IMR-90 (cell line): Measurements from ENCODE around the gene ARHGEF10L. TPM values are rescaled to one million over a fixed set of nuclear protein-coding genes. Genes with fewer than 3 reads are reported as not detected.
A peak's percentile ranks its signal among the peaks of the same experiment; 100 is the strongest.

Experiments
- ATAC-seq: fragments of 200-7000 bp; cut with Tn5 transposase; 2 replicates; pipeline ENCODE4 v1.9.1; 2020; ENCODE audit warnings: low read depth, mild to moderate bottlenecking, moderate library complexity
- BruUV-seq: library from RNA; stranded (reverse); fragments of 400-500 nt; replicated peaks from 2 replicates; lab custom pipeline; 2021; lab: Mats Ljungman, UMichigan
- CTCF ChIA-PET: fragments of 300-600 bp; formaldehyde crosslinking; extraction: SDS; loops from one replicate; lab custom pipeline; 2021; ENCODE audit warnings: antibody characterized with exemption; lab: Yijun Ruan, JAX
- POLR2A ChIA-PET: fragments of 300-600 bp; sonication (Branson Sonifier 250); formaldehyde crosslinking; loops from one replicate; lab custom pipeline; 2022; ENCODE audit warnings: antibody characterized with exemption; ENCODE audit not compliant: unreplicated experiment; lab: Charles Lee
- DNase-seq: peaks from one replicate; pipeline ENCODE4 v3.0.0; 2013
- H2AFZ ChIP-seq: replicated peaks from 2 replicates; pipeline ENCODE3; 2013; ENCODE audit warnings: low read length, mild to moderate bottlenecking; ENCODE audit not compliant: poor library complexity
- H2AK5ac ChIP-seq: 2 replicates; pipeline ENCODE4 v1.6.1; 2013; ENCODE audit warnings: low read depth, low read length, inconsistent platforms
- H2AK9ac ChIP-seq: replicated peaks from 2 replicates; pipeline ENCODE3; 2013; ENCODE audit warnings: mild to moderate bottlenecking, low read depth, low read length, moderate library complexity; ENCODE audit not compliant: poor library complexity
- H2BK120ac ChIP-seq: 2 replicates; pipeline ENCODE4 v1.6.1; 2013; ENCODE audit warnings: low read depth, low read length, inconsistent platforms
- H2BK15ac ChIP-seq: 3 replicates; pipeline ENCODE4 v1.6.1; 2013; ENCODE audit warnings: low read depth, low read length, inconsistent platforms
- H2BK20ac ChIP-seq: 2 replicates; pipeline ENCODE4 v1.6.1; 2013; ENCODE audit warnings: low read depth, mild to moderate bottlenecking, inconsistent platforms, low read length, moderate library complexity
- H2BK5ac ChIP-seq: 2 replicates; pipeline ENCODE4 v1.6.1; 2013; ENCODE audit warnings: mild to moderate bottlenecking, low read depth, low read length, inconsistent platforms; ENCODE audit not compliant: poor library complexity, severe bottlenecking
- H3K14ac ChIP-seq: replicated peaks from 2 replicates; pipeline ENCODE4 v1.6.1; 2013; ENCODE audit warnings: low read depth, low read length, inconsistent platforms
- H3K18ac ChIP-seq: 2 replicates; pipeline ENCODE4 v1.6.1; 2013; ENCODE audit warnings: low read depth, low read length, control low read depth
- H3K23ac ChIP-seq: 2 replicates; pipeline ENCODE4 v1.6.1; 2013; ENCODE audit warnings: low read depth, low read length, inconsistent platforms
- H3K27ac ChIP-seq: 2 replicates; pipeline ENCODE4 v1.5.1; 2013; ENCODE audit warnings: mild to moderate bottlenecking, control low read depth, low read length; ENCODE audit not compliant: insufficient read depth
- H3K27me3 ChIP-seq: 2 replicates; pipeline ENCODE4 v1.6.1; 2013; ENCODE audit warnings: low read length; ENCODE audit not compliant: control insufficient read depth, insufficient read depth
- H3K36me3 ChIP-seq: 2 replicates; pipeline ENCODE4 v1.6.1; 2013; ENCODE audit warnings: low read length, mixed read lengths; ENCODE audit not compliant: control insufficient read depth, insufficient read depth
- H3K4ac ChIP-seq: 2 replicates; pipeline ENCODE4 v1.6.1; 2013; ENCODE audit warnings: low read depth, low read length, inconsistent platforms
- H3K4me1 ChIP-seq: 2 replicates; pipeline ENCODE4 v1.6.1; 2013; ENCODE audit warnings: low read length, mixed read lengths; ENCODE audit not compliant: control insufficient read depth, insufficient read depth
- H3K4me2 ChIP-seq: 2 replicates; pipeline ENCODE4 v1.6.1; 2013; ENCODE audit warnings: low read depth, mild to moderate bottlenecking, control low read depth, low read length, moderate library complexity
- H3K4me3 ChIP-seq: 2 replicates; pipeline ENCODE4 v1.5.1; 2013; ENCODE audit warnings: low read depth, mild to moderate bottlenecking, control low read depth, low read length, moderate library complexity; ENCODE audit not compliant: insufficient read depth
- H3K56ac ChIP-seq: 2 replicates; pipeline ENCODE4 v1.6.1; 2013; ENCODE audit warnings: low read length, inconsistent platforms; ENCODE audit not compliant: insufficient read depth; ENCODE audit errors: extremely low read depth
- H3K79me1 ChIP-seq, 2 experiments: 2 replicates each; pipeline ENCODE4 v1.6.1; 2013; ENCODE audit warnings: low read length in 2 of 2, inconsistent platforms in 1 of 2, low read depth in 1 of 2
- H3K9ac ChIP-seq: 2 replicates; pipeline ENCODE4 v1.6.1; 2013; ENCODE audit warnings: low read depth, low read length, control low read depth
- H3K9me1 ChIP-seq: 2 replicates; pipeline ENCODE4 v1.6.1; 2013; ENCODE audit warnings: low read length, inconsistent platforms; ENCODE audit not compliant: insufficient read depth
- H3K9me3 ChIP-seq: 2 replicates; pipeline ENCODE4 v1.6.1; 2013; ENCODE audit warnings: low read length; ENCODE audit not compliant: control insufficient read depth, insufficient read depth
- H4K20me1 ChIP-seq: 2 replicates; pipeline ENCODE4 v1.6.1; 2013; ENCODE audit warnings: low read length, inconsistent platforms; ENCODE audit not compliant: insufficient read depth
- H4K5ac ChIP-seq: 2 replicates; pipeline ENCODE4 v1.6.1; 2013; ENCODE audit warnings: mild to moderate bottlenecking, low read depth, low read length, control low read depth
- H4K8ac ChIP-seq, 2 experiments: 2 replicates each; pipeline ENCODE4 v1.6.1; 2013; ENCODE audit warnings: low read depth in 2 of 2, low read length in 2 of 2, control low read depth in 1 of 2, inconsistent platforms in 1 of 2
- H4K91ac ChIP-seq: 2 replicates; pipeline ENCODE4 v1.6.1; 2013; ENCODE audit warnings: low read depth, low read length, inconsistent platforms; ENCODE audit not compliant: insufficient read depth
- BHLHE40 ChIP-seq: fragments of 150-350 bp; IDR thresholded peaks from 2 replicates; pipeline ENCODE4 v1.6.1; 2016; ENCODE audit warnings: mild to moderate bottlenecking, low read depth, low read length
- CEBPB ChIP-seq: IDR thresholded peaks from 2 replicates; pipeline ENCODE4 v1.6.1; 2012; ENCODE audit warnings: low read depth, low read length, improper control_type of control experiment
- CHD1 ChIP-seq: IDR thresholded peaks from 2 replicates; pipeline ENCODE4 v1.6.1; 2012; ENCODE audit warnings: low read depth, low read length, improper control_type of control experiment
- FOS ChIP-seq: fragments of 150-350 bp; IDR thresholded peaks from 2 replicates; pipeline ENCODE4 v1.6.1; 2016; ENCODE audit warnings: low read depth, low read length
- MAFK ChIP-seq: IDR thresholded peaks from 2 replicates; pipeline ENCODE4 v1.6.1; 2012; ENCODE audit warnings: low read depth, low read length, improper control_type of control experiment
- MAZ ChIP-seq: IDR thresholded peaks from 2 replicates; pipeline ENCODE4 v1.6.1; 2012; ENCODE audit warnings: low read depth, mild to moderate bottlenecking, low read length, improper control_type of control experiment, moderate library complexity, borderline replicate concordance
- MXI1 ChIP-seq: IDR thresholded peaks from 2 replicates; pipeline ENCODE4 v1.6.1; 2012; ENCODE audit warnings: low read depth, mild to moderate bottlenecking, low read length, moderate library complexity, borderline replicate concordance
- NFE2L2 ChIP-seq: fragments of 150-350 bp; IDR thresholded peaks from 2 replicates; pipeline ENCODE4 v1.6.1; 2016; ENCODE audit warnings: low read depth, mild to moderate bottlenecking, low read length
- POLR2A ChIP-seq: IDR thresholded peaks from 2 replicates; pipeline ENCODE4 v1.6.1; 2012; ENCODE audit warnings: mild to moderate bottlenecking, low read depth, low read length
- RAD21 ChIP-seq: IDR thresholded peaks from 2 replicates; pipeline ENCODE4 v1.6.1; 2012; ENCODE audit warnings: low read length, improper control_type of control experiment
- RCOR1 ChIP-seq: IDR thresholded peaks from 2 replicates; pipeline ENCODE4 v1.6.1; 2012; ENCODE audit warnings: mild to moderate bottlenecking, low read length, improper control_type of control experiment; ENCODE audit not compliant: insufficient replicate concordance
- RFX5 ChIP-seq: IDR thresholded peaks from 2 replicates; pipeline ENCODE4 v1.8.0; 2012; ENCODE audit warnings: low read depth, mild to moderate bottlenecking, low read length, moderate library complexity
- SMC3 ChIP-seq: fragments of 150-350 bp; IDR thresholded peaks from 2 replicates; pipeline ENCODE4 v1.6.1; 2016; ENCODE audit warnings: low read depth, mild to moderate bottlenecking, antibody characterized with exemption, low read length, moderate library complexity
- USF2 ChIP-seq: fragments of 150-350 bp; IDR thresholded peaks from 2 replicates; pipeline ENCODE4 v1.6.1; 2017; ENCODE audit warnings: mild to moderate bottlenecking, antibody characterized with exemption, low read length, low read depth
- WGBS, 2 experiments: methylation state at CpG; one replicate each; pipeline versions ENCODE4 v1.1.5 to v1.1.7; 2013; ENCODE audit warnings: missing lambda C conversion rate in 2 of 2; ENCODE audit not compliant: insufficient read length in 1 of 2; ENCODE audit errors: extremely low coverage in 2 of 2; 5-methylcytosine and 5-hydroxymethylcytosine counted together
- dilution Hi-C: fragments of 300-500 bp; cut with HindIII; formaldehyde crosslinking; loops from one replicate; pipeline ENCODE4 v1.14.3; 2018; ENCODE audit warnings: low sequenced_read_pairs; ENCODE audit not compliant: unreplicated experiment
- in situ Hi-C: fragments of 300-500 bp; cut with MboI; formaldehyde crosslinking; loops from 3 replicates; pipeline ENCODE4 v1.14.3; 2019; ENCODE audit warnings: low sequenced_read_pairs, inconsistent platforms, mixed read lengths
- intact Hi-C: fragments of 100-400 bp; cut with micrococcal nuclease; formaldehyde crosslinking; loops from 2 replicates; pipeline ENCODE4 v1.10.0; 2022
- polyA plus RNA-seq, 3 experiments: library from polyadenylated mRNA; depleted of rRNA; stranded (reverse); fragments of >200 nt; gene quantifications; 2 replicates each; pipeline ENCODE4 v1.2.3, GENCODE V29; 2012; ENCODE audit warnings: low replicate concordance in 1 of 3
- total RNA-seq: library from RNA; depleted of rRNA; stranded (reverse); fragments of >200 nt; gene quantifications from 2 replicates; pipeline ENCODE4 v1.2.3, GENCODE V29; 2012
- TF ChIP-seq, protein P1 (sequence below): fragments of 150-350 bp; IDR thresholded peaks from 2 replicates; pipeline ENCODE4 v1.6.1; 2016; ENCODE audit warnings: low read depth, mild to moderate bottlenecking, low read length, moderate library complexity, borderline replicate concordance

Gene ARHGEF10L
- total and polyA plus RNA-seq, 2 of the 4 experiments (the other 2 are of a cell fraction), result 4.8 to 12.4 TPM

GRCh38 chr1:17568014-17568900 lies 28.8 kb downstream of the ARHGEF10L start:
- no peak overlapping the region for H3K27ac ChIP-seq
- no peaks in the 10 kb centered on the region for H3K9me3 ChIP-seq
- dilution Hi-C loops, result no loop called here
- peak overlapping the region; percentile 49 to 82; a peak in 2 of 4 replicates for H4K8ac ChIP-seq
- CTCF ChIA-PET, result no interaction called here
- peak overlapping the region; percentile 54 for H3K14ac ChIP-seq
- BruUV-seq, result no TSS peak
- peaks cover 4% of the 10 kb centered on the region; the same call in 1 of the 2 replicates for H4K20me1 ChIP-seq
- H2AK9ac ChIP-seq, result peak overlapping the region; percentile 93
- H3K56ac ChIP-seq, result no peak overlapping the region
- no peaks in the 10 kb centered on the region for H3K36me3 ChIP-seq
- H3K9me1 ChIP-seq, result peaks cover 27% of the 10 kb centered on the region
- peak overlapping the region; percentile 69; the same call in 2 of the 3 replicates for H2BK15ac ChIP-seq
- no peak overlapping the region for H3K4me2 ChIP-seq
- H2BK5ac ChIP-seq, result no peak overlapping the region
- peaks cover 40 to 68% of the 10 kb centered on the region in 2 experiments for H3K79me1 ChIP-seq
- H4K5ac ChIP-seq, result no peak overlapping the region
- no peaks in the 10 kb centered on the region for H3K27me3 ChIP-seq
- 94% methylated on average over 5 of the region's 11 CpGs; no CpG with 5 or more reads in 1 of the 2 experiments for WGBS, 2 experiments
- H4K91ac ChIP-seq, result peak overlapping the region; percentile 88
- peak overlapping the region; percentile 93 for H2AK5ac ChIP-seq
- no peak overlapping the region for H3K9ac ChIP-seq
- POLR2A ChIA-PET, result no interaction called here
- H2AFZ ChIP-seq, result peak overlapping the region; percentile 64
- H2BK120ac ChIP-seq, result peak overlapping the region; percentile 84
- no peak overlapping the region for H3K18ac ChIP-seq
- in situ Hi-C loops, result no loop called here
- intact Hi-C loops, result no loop called here
- peak overlapping the region; percentile 31; the same call in 1 of the 2 replicates for H3K23ac ChIP-seq
- H3K4me1 ChIP-seq, result peaks cover 16% of the 10 kb centered on the region
- DNase-seq, result no peak
- no peak overlapping the region for H3K4me3 ChIP-seq
- ATAC-seq, result no peak
- H2BK20ac ChIP-seq, result peak overlapping the region; percentile 54; the same call in 1 of the 2 replicates
- peak overlapping the region; percentile 87 for H3K4ac ChIP-seq
- TF ChIP-seq BHLHE40 (no peak), POLR2A (no peak), CHD1 (no peak), RCOR1 (no peak), RAD21 (no peak), MAFK (no peak), SMC3 (no peak), CEBPB (no peak), FOS (no peak), RFX5 (no peak), NFE2L2 (no peak), MAZ (no peak), USF2 (no peak), MXI1 (no peak)
- TF ChIP-seq, protein P1, sequence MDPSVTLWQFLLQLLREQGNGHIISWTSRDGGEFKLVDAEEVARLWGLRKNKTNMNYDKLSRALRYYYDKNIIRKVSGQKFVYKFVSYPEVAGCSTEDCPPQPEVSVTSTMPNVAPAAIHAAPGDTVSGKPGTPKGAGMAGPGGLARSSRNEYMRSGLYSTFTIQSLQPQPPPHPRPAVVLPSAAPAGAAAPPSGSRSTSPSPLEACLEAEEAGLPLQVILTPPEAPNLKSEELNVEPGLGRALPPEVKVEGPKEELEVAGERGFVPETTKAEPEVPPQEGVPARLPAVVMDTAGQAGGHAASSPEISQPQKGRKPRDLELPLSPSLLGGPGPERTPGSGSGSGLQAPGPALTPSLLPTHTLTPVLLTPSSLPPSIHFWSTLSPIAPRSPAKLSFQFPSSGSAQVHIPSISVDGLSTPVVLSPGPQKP, result no peak
